ENCODE measurements around the gene SMAP1. TPM values are rescaled to one million over a fixed set of nuclear protein-coding genes. Genes with fewer than 3 reads are reported as not detected.
A peak's percentile ranks its signal among the peaks of the same experiment; 100 is the strongest.

The SMAP1 gene
- polyA plus RNA-seq, 3 donors, result 12.6 to 22.1 (median 20.3) TPM

GRCh38 chr6:70841112-70841511, 173.4 kb downstream of the SMAP1 start:
- H3K4me1 Mint-ChIP-seq, result no peaks in the 10 kb centered on the region
- H3K9ac ChIP-seq (ENCODE audit: insufficient read depth, low read length, poor library complexity, severe bottlenecking), result no peak overlapping the region
- no peaks in the 10 kb centered on the region for H4K20me1 ChIP-seq (ENCODE audit: insufficient read depth, low read length)
- TF ChIP-seq CTCF (IDR thresholded peaks at IDR 0.05), result no peak
- no peak overlapping the region for H3K4me3 ChIP-seq (replicated peaks in 1 of 3; ENCODE audit: low read depth in 2 of 3, low read length in 3 of 3)
- no peaks in the 10 kb centered on the region for H3K9me3 ChIP-seq (replicated peaks in 1 of 2; ENCODE audit: control insufficient read depth in 1 of 2, insufficient read depth in 1 of 2, low read length in 2 of 2)
- no peak for DNase-seq
- no peak overlapping the region for H3K27ac ChIP-seq (ENCODE audit: low read depth in 1 of 2, low read length in 2 of 2)
- WGBS (ENCODE audit: insufficient coverage), result 89% methylated on average over 2 of the region's 8 CpGs
- no peak overlapping the region for H3K4me2 ChIP-seq (replicated peaks; ENCODE audit: extremely low read depth, low read length, poor library complexity, severe bottlenecking)
- H3K4me3 Mint-ChIP-seq, result no peak overlapping the region
- peaks cover 0 to 36% of the 10 kb centered on the region in 2 donors for H3K36me3 ChIP-seq (replicated peaks in 1 of 2; ENCODE audit: control insufficient read depth in 1 of 2, insufficient read depth in 2 of 2, low read length in 2 of 2)
- H3K27me3 ChIP-seq (ENCODE audit: control insufficient read depth in 2 of 2, insufficient read depth in 2 of 2, low read length in 2 of 2), result no peaks in the 10 kb centered on the region
- H3K36me3 Mint-ChIP-seq, result peaks cover 16 to 19% of the 10 kb centered on the region in 2 donors
- intact Hi-C loops (cut with micrococcal nuclease), result no loop called here
- H3K9me3 Mint-ChIP-seq, result peaks cover 0 to 1% (median 0%) of the 10 kb centered on the region in 7 donors
- H3K27ac Mint-ChIP-seq, result no peak overlapping the region
- no peak overlapping the region for H2AFZ ChIP-seq (ENCODE audit: insufficient read depth, low read depth, low read length, poor library complexity, severe bottlenecking)
- no peaks in the 10 kb centered on the region for H3K4me1 ChIP-seq (ENCODE audit: control insufficient read depth in 1 of 2, insufficient read depth in 2 of 2, low read length in 2 of 2)
- H3K79me2 ChIP-seq (ENCODE audit: insufficient read depth, low read length), result no peaks in the 10 kb centered on the region
- H3K27me3 Mint-ChIP-seq (ENCODE audit: low read depth in 3 of 3), result peaks cover 0 to 2% (median 2%) of the 10 kb centered on the region in 3 donors

DNA sequence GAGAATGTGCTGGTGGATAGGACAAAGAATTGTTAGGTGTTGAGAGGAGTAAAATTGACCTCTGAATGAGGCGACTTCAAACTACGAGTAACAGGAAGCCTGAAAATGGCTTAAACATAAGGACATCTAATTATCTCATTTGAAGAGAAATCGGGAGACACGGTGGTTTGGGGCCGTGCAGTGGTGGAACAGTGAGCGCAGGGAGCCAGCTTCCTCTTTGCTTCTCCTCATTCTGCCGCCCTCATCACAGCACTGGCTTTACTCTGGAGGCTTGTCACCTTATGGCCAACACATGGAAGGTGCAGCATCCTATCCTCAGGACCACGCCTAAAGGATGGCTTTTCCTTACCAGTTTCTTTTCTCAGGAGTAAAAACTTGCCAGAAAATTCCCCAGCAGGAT, 174.9 kb downstream of the SMAP1 start:
- intact Hi-C loops (cut with micrococcal nuclease), result no loop called here
- H3K4me1 ChIP-seq (ENCODE audit: control insufficient read depth in 1 of 2, insufficient read depth in 2 of 2, low read length in 2 of 2), result no peaks in the 10 kb centered on the region
- H3K4me2 ChIP-seq (replicated peaks; ENCODE audit: extremely low read depth, low read length, poor library complexity, severe bottlenecking), result no peak overlapping the region
- Mint-ChIP-seq H3K27me3 (ENCODE audit: low read depth in 3 of 3) (peaks cover 0 to 2% (median 2%) of the 10 kb centered on the region in 3 donors), H3K9me3 (peaks cover 0 to 3% (median 0%) of the 10 kb centered on the region in 7 donors), H3K36me3 (peaks cover 16 to 24% of the 10 kb centered on the region in 2 donors), H3K4me3 (no peak overlapping the region), H3K27ac (peak overlapping the region in 2 of 7 donors; percentile 2 to 43), H3K4me1 (no peaks in the 10 kb centered on the region)
- no peak overlapping the region for H2AFZ ChIP-seq (ENCODE audit: insufficient read depth, low read depth, low read length, poor library complexity, severe bottlenecking)
- WGBS (ENCODE audit: insufficient coverage), result 100% methylated on average over 1 of the region's 8 CpGs
- H3K27ac ChIP-seq (ENCODE audit: low read depth in 1 of 2, low read length in 2 of 2), result no peak overlapping the region
- no peak overlapping the region for H3K9ac ChIP-seq (ENCODE audit: insufficient read depth, low read length, poor library complexity, severe bottlenecking)
- H3K9me3 ChIP-seq (replicated peaks in 1 of 2; ENCODE audit: control insufficient read depth in 1 of 2, insufficient read depth in 1 of 2, low read length in 2 of 2), result no peaks in the 10 kb centered on the region
- H3K36me3 ChIP-seq (replicated peaks in 1 of 2; ENCODE audit: control insufficient read depth in 1 of 2, insufficient read depth in 2 of 2, low read length in 2 of 2), result peaks cover 0 to 34% of the 10 kb centered on the region in 2 donors
- DNase-seq, result no peak
- H3K4me3 ChIP-seq (replicated peaks in 1 of 3; ENCODE audit: low read depth in 2 of 3, low read length in 3 of 3), result no peak overlapping the region
- no peaks in the 10 kb centered on the region for H3K27me3 ChIP-seq (ENCODE audit: control insufficient read depth in 2 of 2, insufficient read depth in 2 of 2, low read length in 2 of 2)
- H3K79me2 ChIP-seq (ENCODE audit: insufficient read depth, low read length), result no peaks in the 10 kb centered on the region
- no peak for TF ChIP-seq CTCF (IDR thresholded peaks at IDR 0.05)
- H4K20me1 ChIP-seq (ENCODE audit: insufficient read depth, low read length), result no peaks in the 10 kb centered on the region
